Smooth muscle cell (in vitro differentiated cells): ENCODE results near the gene TCF12. TPM values are rescaled to one million over a fixed set of nuclear protein-coding genes. Genes with fewer than 3 reads are reported as not detected.

ENCODE experiments used
- DNase-seq: peaks from one replicate; lab custom pipeline; 2025; ENCODE audit not compliant: unreplicated experiment; lab: John Stamatoyannopoulos, UW
- H2AFZ ChIP-seq: fragments of 200-600 bp; sonication (generic); 2 replicates; pipeline ENCODE4 v1.6.0; 2016; ENCODE audit warnings: antibody characterized with exemption, low read depth, mild to moderate bottlenecking
- H3F3A ChIP-seq: fragments of 200-600 bp; sonication (generic); 2 replicates; pipeline ENCODE4 v1.6.0; 2017; ENCODE audit warnings: antibody characterized with exemption, low read depth
- H3K27ac ChIP-seq: fragments of 200-600 bp; sonication (generic); 2 replicates; pipeline ENCODE4 v1.5.1; 2016; ENCODE audit warnings: low read depth, mild to moderate bottlenecking
- H3K27me3 ChIP-seq: fragments of 200-600 bp; sonication (generic); 2 replicates; pipeline ENCODE4 v1.6.1; 2016; ENCODE audit warnings: low read depth, mild to moderate bottlenecking
- H3K36me3 ChIP-seq: fragments of 200-600 bp; sonication (generic); 2 replicates; pipeline ENCODE4 v1.5.1; 2016; ENCODE audit warnings: low read depth
- H3K4me1 ChIP-seq: fragments of 200-600 bp; sonication (generic); 2 replicates; pipeline ENCODE4 v1.5.1; 2016; ENCODE audit warnings: low read depth
- H3K4me2 ChIP-seq: fragments of 200-600 bp; sonication (generic); 2 replicates; pipeline ENCODE4 v1.6.0; 2016; ENCODE audit warnings: mild to moderate bottlenecking
- H3K4me3 ChIP-seq: fragments of 200-600 bp; sonication (generic); 2 replicates; pipeline ENCODE4 v1.5.1; 2016; ENCODE audit warnings: mild to moderate bottlenecking
- H3K79me2 ChIP-seq: fragments of 200-600 bp; sonication (generic); 2 replicates; pipeline ENCODE4 v1.6.0; 2016; ENCODE audit warnings: low read depth, mild to moderate bottlenecking
- H3K9ac ChIP-seq: fragments of 200-600 bp; sonication (generic); 2 replicates; pipeline ENCODE4 v1.6.0; 2016; ENCODE audit warnings: low read depth
- H3K9me3 ChIP-seq: fragments of 200-600 bp; sonication (generic); replicated peaks from 2 replicates; pipeline ENCODE4 v1.5.1; 2016; ENCODE audit warnings: low read depth
- H4K20me1 ChIP-seq: fragments of 200-600 bp; sonication (generic); 2 replicates; pipeline ENCODE4 v1.6.0; 2016; ENCODE audit warnings: low read depth
- CTCF ChIP-seq: fragments of 200-600 bp; sonication (generic); IDR thresholded peaks from 2 replicates; pipeline ENCODE4 v1.5.1; 2017; ENCODE audit warnings: borderline replicate concordance, mild to moderate bottlenecking, antibody characterized with exemption; ENCODE audit not compliant: insufficient read depth, poor library complexity, severe bottlenecking
- WGBS: methylation state at CpG from one replicate; pipeline ENCODE4 v1.1.7; 2016; ENCODE audit warnings: low lambda C conversion rate; 5-methylcytosine and 5-hydroxymethylcytosine counted together
- polyA plus RNA-seq: library from polyadenylated mRNA; unstranded; fragments of >200 nt; fragmentation: Nextera tagmentation; extraction: Ambion mirVana; gene quantifications from 2 replicates; pipeline ENCODE4 v1.2.1, GENCODE V29; 2016
- total RNA-seq: library from RNA; depleted of rRNA; stranded (reverse); fragments of >200 nt; gene quantifications from 2 replicates; pipeline ENCODE4 v1.2.3, GENCODE V29; 2014

Gene TCF12
- total and polyA plus RNA-seq, 2 experiments from 2014 or later: 54.1 to 302 TPM

DNA sequence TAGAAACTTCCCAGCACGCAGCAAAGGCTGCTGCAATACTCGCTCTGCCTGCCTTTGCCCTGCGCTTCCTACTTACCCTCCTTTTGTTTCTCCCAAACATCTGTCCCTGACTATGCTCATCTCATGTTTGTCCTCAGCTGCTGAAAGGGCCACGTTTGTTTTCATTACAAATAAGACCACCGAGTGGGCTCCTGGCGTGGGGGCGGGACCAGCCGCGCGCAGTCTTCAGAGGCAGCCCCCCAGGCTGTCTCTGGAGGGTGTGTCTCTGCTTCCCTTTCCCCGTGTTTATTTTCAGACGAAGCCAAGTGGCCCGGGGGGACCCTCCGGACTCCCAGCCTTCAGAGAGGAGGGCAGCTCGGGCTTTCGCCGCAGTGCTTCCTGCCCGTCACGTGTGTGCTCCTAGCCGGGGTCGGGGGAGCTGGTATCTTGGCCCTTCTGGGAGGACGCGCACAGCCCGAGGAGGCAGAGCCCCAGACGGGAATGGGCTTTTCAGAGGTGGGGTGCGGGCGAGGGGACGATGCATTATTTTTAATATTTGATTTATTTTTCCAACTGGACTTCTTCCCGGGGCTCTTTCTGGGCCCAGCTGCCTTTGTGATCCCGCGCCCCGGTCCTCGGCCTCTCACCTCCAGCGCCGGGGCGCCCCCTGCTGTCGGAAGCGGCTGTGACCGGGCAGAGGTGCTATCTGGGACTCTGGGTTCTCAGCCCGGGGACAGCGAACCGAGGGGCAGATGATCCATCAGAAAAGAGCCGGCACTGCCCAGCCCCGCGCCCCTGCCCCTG is 387.9 kb downstream of the TCF12 start:
- WGBS: 5% methylated on average over 45 of the region's 45 CpGs
- no peak overlapping the region for H3K27ac ChIP-seq
- no peaks in the 10 kb centered on the region for H4K20me1 ChIP-seq
- H3K4me3 ChIP-seq: peak overlapping the region; percentile 79
- H3K4me1 ChIP-seq: peaks cover 7% of the 10 kb centered on the region
- H3K9me3 ChIP-seq: no peaks in the 10 kb centered on the region
- peak overlapping the region; percentile 100 for H3K4me2 ChIP-seq
- H3K27me3 ChIP-seq: no peaks in the 10 kb centered on the region
- H3K9ac ChIP-seq: peak overlapping the region; percentile 80
- peak overlapping the region; percentile 82 for H2AFZ ChIP-seq
- TF ChIP-seq CTCF: peak; percentile 95
- H3F3A ChIP-seq: no peaks in the 10 kb centered on the region
- H3K79me2 ChIP-seq: no peaks in the 10 kb centered on the region
- H3K36me3 ChIP-seq: no peaks in the 10 kb centered on the region
- DNase-seq: peak; percentile 49

DNA sequence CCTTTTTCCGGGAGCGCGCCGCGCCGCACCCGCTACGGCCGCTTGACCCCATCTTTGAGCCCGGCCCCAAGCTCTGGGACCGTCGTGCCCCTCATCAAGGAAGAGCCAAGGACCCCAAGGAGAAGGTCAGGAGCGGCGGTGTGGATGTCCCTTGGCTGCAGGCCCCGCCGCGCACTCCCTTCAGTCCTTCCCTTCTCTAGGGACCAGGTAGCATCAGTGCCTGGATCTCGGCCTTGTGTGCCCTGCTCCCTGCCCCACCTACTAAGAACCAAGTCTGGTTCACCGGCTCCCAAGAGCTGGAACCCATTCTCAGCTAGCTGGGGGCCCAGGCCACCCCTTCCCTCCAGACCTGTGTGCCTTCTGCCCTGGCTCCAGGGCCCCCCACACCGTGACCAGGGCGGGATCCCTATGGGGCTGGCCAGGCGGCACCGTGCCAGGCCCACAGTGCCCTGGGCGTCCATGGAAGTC is 388.5 kb downstream of the TCF12 start:
- no peak for TF ChIP-seq CTCF
- Histone ChIP-seq H4K20me1 (no peaks in the 10 kb centered on the region), H3K9ac (peak overlapping the region; percentile 80), H2AFZ (no peak overlapping the region), H3K4me3 (peak overlapping the region; percentile 79), H3K4me1 (peaks cover 7% of the 10 kb centered on the region), H3K79me2 (no peaks in the 10 kb centered on the region), H3K9me3 (no peaks in the 10 kb centered on the region), H3F3A (no peaks in the 10 kb centered on the region), H3K36me3 (no peaks in the 10 kb centered on the region), H3K27me3 (no peaks in the 10 kb centered on the region), H3K27ac (no peak overlapping the region), H3K4me2 (peak overlapping the region; percentile 100)
- WGBS: 36% methylated on average over 24 of the region's 24 CpGs
- DNase-seq: no peak

DNA sequence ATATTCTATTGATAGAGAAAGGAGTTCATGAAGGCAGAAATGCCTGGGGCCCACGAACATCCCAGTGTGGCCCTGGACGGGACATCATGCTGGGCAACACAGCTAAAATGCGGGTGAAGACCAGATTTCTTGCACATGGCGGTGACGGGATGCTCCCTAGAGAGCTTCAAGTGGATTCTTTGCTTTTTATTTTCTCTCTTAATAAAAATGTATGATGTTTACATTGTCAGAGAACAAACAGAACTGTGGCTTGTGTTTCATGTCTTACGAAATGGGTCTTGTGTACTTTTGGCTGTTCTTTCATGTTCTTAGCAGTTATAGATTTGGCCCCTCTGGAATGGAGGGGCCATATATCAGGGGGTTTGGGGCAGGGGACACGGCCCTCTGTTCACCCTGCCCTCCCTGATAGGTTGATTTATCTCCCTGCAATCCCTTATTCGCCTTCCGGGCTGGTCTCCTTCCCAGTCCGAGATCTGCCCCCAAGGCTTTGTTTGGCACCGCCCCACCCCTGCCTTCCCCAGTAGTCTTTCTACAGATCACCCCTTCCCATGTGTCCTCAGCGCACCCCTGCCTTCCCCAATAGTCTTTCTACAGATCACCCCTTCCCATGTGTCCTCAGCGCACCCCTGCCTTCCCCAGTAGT is 389.2 kb downstream of the TCF12 start:
- no peaks in the 10 kb centered on the region for H3K27me3 ChIP-seq
- no peak overlapping the region for H3K4me2 ChIP-seq
- TF ChIP-seq CTCF: no peak
- H3K36me3 ChIP-seq: no peaks in the 10 kb centered on the region
- H3F3A ChIP-seq: no peaks in the 10 kb centered on the region
- H2AFZ ChIP-seq: no peak overlapping the region
- H3K27ac ChIP-seq: no peak overlapping the region
- no peaks in the 10 kb centered on the region for H4K20me1 ChIP-seq
- H3K4me3 ChIP-seq: no peak overlapping the region
- H3K9me3 ChIP-seq: no peaks in the 10 kb centered on the region
- H3K4me1 ChIP-seq: peaks cover 7% of the 10 kb centered on the region
- DNase-seq: no peak
- no peaks in the 10 kb centered on the region for H3K79me2 ChIP-seq
- WGBS: 91% methylated on average over 11 of the region's 13 CpGs
- H3K9ac ChIP-seq: no peak overlapping the region
